Measurements from ENCODE around the gene ERV3-1. TPM values are rescaled to one million over a fixed set of nuclear protein-coding genes. Genes with fewer than 3 reads are reported as not detected.
"Not testable (repeated sequence)": the region's sequence is repeated elsewhere in the genome, so short reads cannot be mapped to it uniquely, and the experiment has no call there.

The ERV3-1 gene
- total and polyA plus RNA-seq, 12 donors, result 2.0 to 9.3 (median 6.0) TPM

DNA sequence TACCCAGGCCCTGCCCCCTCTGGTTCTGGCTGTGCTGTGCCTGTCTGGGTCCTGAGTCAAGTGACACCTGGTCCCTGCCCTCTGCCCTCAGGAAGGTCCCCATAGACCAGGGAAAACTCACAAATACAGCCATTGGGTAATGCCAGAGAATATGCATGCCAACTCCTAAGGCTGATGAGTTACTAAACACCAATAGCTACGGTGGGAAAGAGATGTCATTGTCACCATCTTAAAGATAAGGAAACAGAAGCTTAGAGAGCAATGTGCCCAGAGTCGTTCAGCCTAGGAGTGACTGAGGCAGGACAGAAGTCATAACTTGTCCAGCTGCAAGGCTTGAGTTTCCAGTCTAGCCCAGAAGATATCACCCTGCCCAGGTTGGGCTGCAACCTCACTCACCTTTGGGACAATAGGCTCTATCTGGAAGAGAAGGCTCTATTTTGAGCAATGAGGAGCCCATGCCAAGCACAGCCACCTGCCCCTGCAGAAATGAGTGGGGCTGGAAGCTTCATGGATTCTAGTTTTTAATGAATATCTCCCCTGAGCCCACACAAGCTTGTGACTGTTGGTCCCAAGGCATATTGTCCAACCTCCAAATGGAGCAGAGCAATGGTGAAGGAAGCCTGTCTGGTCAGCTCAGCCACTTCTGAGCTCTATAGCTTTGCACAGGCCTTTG is 60.8 kb downstream of the ERV3-1 start:
- ATAC-seq, result no peak
- Histone ChIP-seq H3K27me3 (peaks cover 10 to 75% (median 40%) of the 10 kb centered on the region in 7 donors), H3K36me3 (no peaks in the 10 kb centered on the region), H3K4me3 (no peak overlapping the region), H3K27ac (no peak overlapping the region), H3K9me3 (no peaks in the 10 kb centered on the region), H3K4me1 (peaks cover 0 to 12% (median 11%) of the 10 kb centered on the region in 9 donors)
- 17 to 26% methylated on average over 2 of the region's 2 CpGs for WGBS, 2 donors
- TF ChIP-seq, protein P1, sequence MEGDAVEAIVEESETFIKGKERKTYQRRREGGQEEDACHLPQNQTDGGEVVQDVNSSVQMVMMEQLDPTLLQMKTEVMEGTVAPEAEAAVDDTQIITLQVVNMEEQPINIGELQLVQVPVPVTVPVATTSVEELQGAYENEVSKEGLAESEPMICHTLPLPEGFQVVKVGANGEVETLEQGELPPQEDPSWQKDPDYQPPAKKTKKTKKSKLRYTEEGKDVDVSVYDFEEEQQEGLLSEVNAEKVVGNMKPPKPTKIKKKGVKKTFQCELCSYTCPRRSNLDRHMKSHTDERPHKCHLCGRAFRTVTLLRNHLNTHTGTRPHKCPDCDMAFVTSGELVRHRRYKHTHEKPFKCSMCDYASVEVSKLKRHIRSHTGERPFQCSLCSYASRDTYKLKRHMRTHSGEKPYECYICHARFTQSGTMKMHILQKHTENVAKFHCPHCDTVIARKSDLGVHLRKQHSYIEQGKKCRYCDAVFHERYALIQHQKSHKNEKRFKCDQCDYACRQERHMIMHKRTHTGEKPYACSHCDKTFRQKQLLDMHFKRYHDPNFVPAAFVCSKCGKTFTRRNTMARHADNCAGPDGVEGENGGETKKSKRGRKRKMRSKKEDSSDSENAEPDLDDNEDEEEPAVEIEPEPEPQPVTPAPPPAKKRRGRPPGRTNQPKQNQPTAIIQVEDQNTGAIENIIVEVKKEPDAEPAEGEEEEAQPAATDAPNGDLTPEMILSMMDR (IDR thresholded peaks at IDR 0.05), result no peak
- no peak for DNase-seq
- intact Hi-C loops (cut with DNase I), result no loop called here

DNA sequence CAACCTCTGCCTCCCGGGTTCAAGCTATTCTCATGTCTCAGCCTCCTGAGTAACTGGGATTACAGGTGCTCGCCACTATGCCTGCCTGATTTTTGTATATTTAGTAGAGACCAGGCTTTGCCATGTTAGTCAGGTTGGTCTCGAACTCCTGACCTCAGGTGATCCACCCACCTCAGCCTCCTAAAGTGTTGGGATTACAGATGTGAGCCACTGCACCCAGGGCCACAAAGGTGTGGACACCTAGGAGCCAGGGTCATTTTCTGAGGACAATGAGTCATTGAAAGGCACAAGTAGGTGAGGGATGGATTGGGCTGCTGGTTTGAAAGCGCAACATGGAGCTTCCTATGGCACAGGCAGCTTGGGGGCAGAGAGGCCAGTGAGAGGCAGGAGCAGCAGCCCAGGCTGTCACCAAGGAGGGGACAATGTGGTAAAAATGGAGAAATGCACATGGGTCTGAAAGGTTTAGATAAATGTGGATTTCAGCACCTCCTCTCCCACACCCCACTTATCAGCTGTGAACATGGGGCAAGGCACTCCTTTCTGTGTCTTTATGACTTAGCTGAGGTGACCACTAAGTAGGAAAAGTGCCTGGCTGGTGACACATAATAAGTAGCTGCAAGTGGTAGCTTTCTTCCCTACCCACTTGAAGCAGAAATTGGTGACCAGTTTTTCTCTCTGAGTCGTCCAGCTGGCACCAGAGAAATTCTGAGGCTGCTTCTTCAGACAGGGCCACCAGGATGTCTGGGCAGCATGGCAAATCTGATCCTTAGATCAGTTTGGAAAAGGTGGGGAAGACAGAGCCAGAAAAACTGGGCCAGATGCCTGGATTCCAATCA is 61.6 kb downstream of the ERV3-1 start:
- 79 to 81% methylated on average over 5 of the region's 5 CpGs for WGBS, 2 donors
- ATAC-seq; H3K27ac ChIP-seq; H3K9me3 ChIP-seq; DNase-seq; intact Hi-C loops (cut with DNase I); H3K4me3 ChIP-seq; H3K36me3 ChIP-seq: not testable (repeated sequence)
- Histone ChIP-seq H3K4me1 (peaks cover 0 to 12% (median 11%) of the 10 kb centered on the region in 9 donors), H3K27me3 (peaks cover 10 to 68% (median 40%) of the 10 kb centered on the region in 7 donors)

Other genes with a start within 250 kb of the ERV3-1 start
- gene ZNF138, start 212.3 kb downstream of the ERV3-1 start, total RNA-seq, result 1 to 10 TPM; 3.9 to 6.7 (median 5.1) TPM
- gene ZNF138, start 212.3 kb downstream of the ERV3-1 start, polyA plus RNA-seq, result 1 to 10 TPM; 1.4 to 9.1 TPM
- 1 to 10 TPM in 9 of 10 donors, under 1 TPM in 1; 1.00 to 2.3 (median 1.6) TPM for gene ZNF273, start 103.4 kb downstream of the ERV3-1 start, total RNA-seq
- 1 to 10 TPM in 1 of 2 donors, under 1 TPM in 1; 0.90 to 3.1 TPM for gene ZNF273, start 103.4 kb downstream of the ERV3-1 start, polyA plus RNA-seq
- 1 to 10 TPM; 2.1 to 4.6 (median 3.1) TPM for gene ZNF117, start 15.7 kb downstream of the ERV3-1 start, total RNA-seq
- gene ZNF117, start 15.7 kb downstream of the ERV3-1 start, polyA plus RNA-seq, result 1 to 10 TPM; 1.8 to 8.3 TPM

Measured in heart right ventricle (tissue), 16 donors.